HG03135 (cell line): Measurements from ENCODE around the gene ZNF776.
"Not testable (repeated sequence)": the region's sequence is repeated elsewhere in the genome, so short reads cannot be mapped to it uniquely, and the experiment has no call there.

Source experiments
- ATAC-seq: cut with Tn5 transposase; IDR thresholded peaks from one replicate; pipeline ENCODE4 v1.9.1; 2021; ENCODE audit warnings: mild to moderate bottlenecking, moderate library complexity; ENCODE audit not compliant: unreplicated experiment

Gene ZNF776

DNA sequence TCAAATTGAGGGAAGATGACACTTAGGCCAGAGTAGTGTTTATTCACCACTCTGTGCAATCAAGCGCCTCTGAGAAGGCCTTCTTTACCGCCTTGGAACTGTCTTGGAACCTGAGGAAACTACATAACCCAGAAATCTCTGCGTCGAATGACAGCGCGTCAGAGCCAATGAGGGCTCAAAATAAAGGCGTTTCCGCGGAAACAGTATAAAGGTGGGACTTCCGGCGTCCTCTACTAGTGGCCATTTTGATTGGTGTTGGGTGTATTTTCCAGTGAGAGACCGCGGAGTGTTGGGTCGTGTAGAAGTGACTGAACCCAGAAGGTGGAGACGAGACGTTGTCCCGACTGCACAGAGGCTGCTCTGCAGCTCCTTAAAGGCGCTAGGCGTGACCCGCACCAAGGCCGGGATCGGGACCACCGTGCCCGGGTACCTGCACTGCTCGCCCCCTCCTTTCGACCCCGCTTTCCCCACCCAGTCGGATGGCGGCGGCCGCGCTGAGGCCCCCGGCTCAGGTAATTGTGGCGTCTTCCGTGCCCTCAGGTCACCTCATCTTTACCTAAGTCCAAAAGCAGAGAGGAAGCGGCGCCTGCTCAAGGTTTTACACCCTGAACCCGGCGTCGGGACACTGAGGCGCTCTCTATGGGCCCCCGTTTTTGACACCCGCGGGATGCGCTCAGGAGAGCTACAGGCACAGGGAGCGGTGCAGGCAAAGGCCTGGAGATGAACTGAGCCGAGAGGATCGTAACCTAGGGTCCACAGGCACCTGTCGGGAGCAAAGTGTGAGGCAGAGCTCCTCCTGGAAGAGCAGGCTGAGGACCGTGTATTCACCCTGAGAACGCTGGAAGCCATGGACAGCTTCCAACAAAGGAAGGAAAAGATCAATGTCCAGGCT lies at the start of gene ZNF776:
Gene ZNF776, plus strand, starts transcription at position 236 of the 892 bp plus-strand sequence. Its CDS starts 244 bp downstream, at position 480.
- peak; percentile 93 for ATAC-seq

- no peak for ATAC-seq
Measured at GRCh38 chr19:57701625-57702024, 45.0 kb upstream of the ZNF776 start.

- no peak for ATAC-seq
Measured at GRCh38 chr19:57706346-57706745, 40.3 kb upstream of the ZNF776 start.

- no peak for ATAC-seq
Measured at GRCh38 chr19:57708641-57709361, 37.8 kb upstream of the ZNF776 start, which contains the start of gene ZNF154. ZNF154 (minus strand) TSS chr19:57709204; CDS start chr19:57708971, 233 bp downstream.

DNA sequence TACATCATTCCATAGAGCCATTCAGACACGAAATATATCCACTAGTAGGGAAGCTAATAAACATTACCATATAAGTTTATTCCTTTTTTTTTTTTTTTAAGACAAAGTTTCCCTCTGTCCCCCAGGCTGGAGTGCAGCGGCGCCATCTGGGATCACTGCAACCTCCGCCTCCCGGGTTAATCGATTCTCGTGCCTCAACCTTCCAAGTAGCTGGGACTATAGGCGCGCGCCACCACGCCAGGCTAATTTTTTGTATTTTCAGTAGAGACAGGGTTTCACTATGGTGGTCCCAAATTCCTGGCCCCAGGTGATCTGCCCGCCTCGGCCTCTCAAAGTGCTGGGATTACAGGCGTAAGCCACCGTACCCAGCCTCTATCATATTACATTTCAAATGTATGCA lies 37.0 kb upstream of the ZNF776 start:
- ATAC-seq = no peak

DNA sequence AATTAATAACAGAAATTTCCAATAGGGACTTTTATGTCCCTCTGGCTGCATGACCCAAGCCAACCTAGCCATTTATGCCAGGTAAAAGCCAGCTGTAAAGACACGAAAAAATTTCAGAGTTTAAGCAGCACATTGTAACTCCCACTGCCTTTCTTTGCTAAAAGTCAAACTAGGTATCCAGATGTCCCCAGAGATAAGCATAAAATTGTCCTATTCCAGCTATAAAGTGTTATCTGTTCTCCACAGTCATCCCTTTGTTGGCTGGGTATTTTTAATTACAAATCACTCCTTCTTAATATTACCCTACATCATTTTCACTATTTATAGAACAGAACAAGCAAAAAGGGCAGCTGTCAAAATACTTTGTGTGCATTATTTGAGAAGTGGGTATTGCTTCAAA lies 34.4 kb upstream of the ZNF776 start:
- no peak for ATAC-seq

- ATAC-seq = no peak
Measured at GRCh38 chr19:57719424-57719823, 27.2 kb upstream of the ZNF776 start.

DNA sequence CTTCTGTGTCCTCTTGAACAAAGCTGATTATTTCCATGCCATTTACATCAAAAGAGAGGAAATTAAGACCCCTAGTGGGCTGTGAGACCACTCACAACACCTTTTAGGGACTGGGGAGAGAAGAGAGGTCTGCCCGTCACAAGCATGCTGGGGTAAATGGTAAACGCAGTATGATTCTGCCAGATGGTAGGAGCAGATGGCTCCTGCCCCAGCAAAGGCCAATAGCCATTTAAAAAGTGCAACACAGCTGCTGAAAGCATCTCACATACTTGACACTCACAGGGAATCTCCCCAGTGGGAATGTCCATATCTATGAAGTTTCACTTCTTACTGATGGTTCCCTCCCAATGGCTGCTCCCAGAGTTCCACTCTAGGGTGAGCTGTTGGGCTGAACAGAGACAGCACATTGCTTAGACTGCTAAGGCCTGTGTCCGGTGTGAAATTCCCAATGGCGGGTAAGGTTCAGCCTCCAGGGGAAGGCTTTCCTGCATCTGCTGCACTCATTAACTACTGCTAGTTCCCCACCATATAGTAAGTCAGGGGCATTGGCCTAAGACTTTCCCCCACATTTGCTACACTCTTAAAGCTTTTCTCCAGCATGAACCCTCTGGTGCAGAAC lies 26.6 kb upstream of the ZNF776 start:
- no peak for ATAC-seq

DNA sequence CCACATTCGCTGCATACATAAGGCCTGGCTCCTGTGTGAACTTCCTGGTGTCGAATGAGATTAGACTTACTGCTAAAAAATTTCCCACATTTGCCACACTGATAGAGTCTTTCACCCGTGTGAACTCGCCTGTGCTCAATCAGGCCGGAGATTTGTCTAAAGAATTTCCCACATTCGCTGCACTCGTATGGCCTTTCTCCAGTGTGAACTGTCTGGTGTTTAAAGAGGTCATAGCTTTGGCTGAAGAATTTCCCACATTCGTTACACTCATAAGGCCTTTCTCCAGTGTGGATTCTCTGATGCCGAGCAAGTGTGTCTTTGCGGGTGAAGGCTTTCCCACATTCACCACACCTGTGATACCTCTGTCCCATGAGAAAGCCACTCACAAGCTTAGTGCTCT lies 25.7 kb upstream of the ZNF776 start:
- ATAC-seq = no peak

GRCh38 chr19:57738320-57738719 lies 8.3 kb upstream of the ZNF776 start:
- not testable (repeated sequence) for ATAC-seq

DNA sequence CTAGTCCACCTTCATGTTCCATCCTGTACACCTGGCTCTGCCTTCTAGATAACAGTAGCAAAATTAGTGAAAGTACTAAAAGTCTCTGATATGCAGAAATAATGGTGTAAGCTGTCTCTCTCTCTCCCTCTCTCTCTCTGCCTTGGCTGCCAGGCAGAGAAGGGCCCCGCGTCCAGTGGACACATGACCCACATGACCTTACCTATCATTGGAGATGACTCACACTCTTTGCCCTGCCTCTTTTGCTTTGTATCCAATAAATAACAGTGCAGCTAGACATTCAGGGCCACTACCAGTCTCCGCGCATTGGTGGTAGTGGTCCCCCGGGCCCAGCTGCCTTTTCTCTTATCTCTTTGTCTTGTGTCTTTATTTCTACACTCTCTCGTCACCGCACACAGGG lies 7.8 kb upstream of the ZNF776 start:
- not testable (repeated sequence) for ATAC-seq

GRCh38 chr19:57747472-57747807 lies 825 bp downstream of the ZNF776 start:
- no peak for ATAC-seq

DNA sequence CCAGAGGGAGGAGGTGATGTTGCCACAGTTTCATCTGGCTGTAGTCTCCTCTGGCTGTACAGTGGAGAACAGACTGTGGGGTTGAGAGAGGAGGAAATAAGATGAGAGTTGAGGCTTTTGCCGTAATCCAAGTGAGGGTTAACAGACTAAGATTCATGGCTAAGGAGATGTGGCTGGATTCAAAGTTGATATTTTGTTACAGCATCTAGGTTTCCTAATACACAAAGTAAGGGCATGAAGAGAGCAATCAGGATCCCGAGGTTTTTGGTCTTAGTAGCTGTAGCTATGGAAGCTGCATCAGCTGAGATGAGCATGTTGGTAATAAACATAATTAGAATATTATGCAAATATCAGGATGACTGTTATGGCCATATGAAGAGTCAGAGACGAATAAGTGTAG lies 1.4 kb downstream of the ZNF776 start:
- no peak for ATAC-seq

- no peak for ATAC-seq
Measured at GRCh38 chr19:57754091-57754673, 7.6 kb downstream of the ZNF776 start.

GRCh38 chr19:57755031-57755430 lies 8.4 kb downstream of the ZNF776 start:
- ATAC-seq = no peak

DNA sequence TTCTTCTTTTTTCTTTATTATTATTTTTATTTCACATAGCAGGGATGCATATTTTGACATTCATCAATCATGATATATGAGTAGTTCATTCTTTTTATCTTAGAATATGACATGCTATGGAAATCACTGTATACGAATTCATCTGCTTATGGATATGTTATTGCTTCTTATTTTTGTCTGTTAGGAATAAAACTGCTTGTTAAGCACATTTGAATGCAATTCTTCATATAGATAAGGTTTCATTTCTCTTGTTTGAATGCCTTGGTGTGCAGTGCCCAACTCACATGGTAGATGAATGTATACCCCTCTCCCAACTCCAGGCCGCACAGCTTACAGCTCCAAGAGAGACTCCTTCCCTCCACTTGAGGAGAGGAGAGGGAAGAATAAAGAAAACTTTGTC lies 11.3 kb downstream of the ZNF776 start:
- ATAC-seq = no peak

DNA sequence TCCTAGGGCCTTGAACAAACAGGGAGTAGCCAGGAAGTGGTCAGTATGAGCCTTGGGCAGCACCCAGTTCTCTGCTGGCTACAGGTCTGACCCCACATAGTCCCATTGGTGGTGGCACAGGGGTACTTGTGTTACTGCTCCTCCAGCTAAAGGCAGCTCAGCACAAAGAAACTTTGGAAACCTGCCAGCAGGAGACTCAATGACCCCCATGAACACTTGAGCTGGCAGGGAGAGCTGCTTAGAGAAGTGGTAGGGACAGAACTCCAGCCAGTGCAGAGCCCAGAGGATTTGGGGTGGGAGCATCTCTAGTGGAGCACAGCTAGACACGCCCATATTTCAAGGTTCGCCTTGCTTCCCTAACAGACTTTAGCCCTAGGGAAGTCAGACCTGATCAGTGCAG lies 12.5 kb downstream of the ZNF776 start:
- ATAC-seq = no peak

DNA sequence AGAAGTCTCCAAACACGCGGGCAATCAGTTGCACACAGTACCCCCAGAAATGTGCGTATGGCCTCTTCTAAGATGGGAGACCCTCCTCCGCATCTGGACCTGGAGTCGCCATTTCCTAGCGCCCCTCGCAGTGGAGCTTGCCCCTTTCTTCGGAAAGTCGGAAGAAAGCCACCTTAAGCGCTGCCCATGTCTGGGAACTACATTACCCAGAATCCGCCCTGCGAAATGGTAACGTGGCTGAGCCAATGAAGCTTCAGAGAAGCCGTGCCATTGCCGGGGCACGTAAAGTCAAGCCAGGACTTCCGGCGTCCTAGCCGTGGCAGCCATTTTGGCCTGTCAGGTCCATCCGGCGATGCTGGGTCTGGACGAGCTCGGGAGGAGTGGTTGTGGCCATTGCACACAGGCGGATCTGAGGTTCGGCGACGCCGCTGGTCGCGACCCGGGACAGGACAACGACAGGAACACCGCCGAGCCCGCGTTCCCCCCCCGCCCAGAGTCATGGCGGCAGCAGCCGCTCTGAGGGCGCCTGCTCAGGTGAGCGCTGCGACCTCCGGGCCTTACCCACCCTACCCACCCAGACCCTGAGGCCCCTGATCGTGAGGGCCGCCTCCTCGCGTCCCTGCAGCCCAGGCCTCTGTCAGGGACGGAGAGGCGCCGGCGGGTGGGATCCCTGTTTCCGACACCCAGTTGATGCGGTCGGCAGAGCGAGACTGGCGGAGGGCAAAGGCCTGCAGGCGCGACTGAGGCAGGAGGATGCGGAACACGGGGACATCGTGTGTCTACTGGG lies 22.9 kb downstream of the ZNF776 start, which contains the start of gene ZNF586:
Gene ZNF586, plus strand, starts transcription at position 332 of the 787 bp plus-strand sequence. Its CDS starts 167 bp downstream, at position 499.
- peak; percentile 97 for ATAC-seq

GRCh38 chr19:57771417-57771816 lies 24.8 kb downstream of the ZNF776 start:
- no peak for ATAC-seq

DNA sequence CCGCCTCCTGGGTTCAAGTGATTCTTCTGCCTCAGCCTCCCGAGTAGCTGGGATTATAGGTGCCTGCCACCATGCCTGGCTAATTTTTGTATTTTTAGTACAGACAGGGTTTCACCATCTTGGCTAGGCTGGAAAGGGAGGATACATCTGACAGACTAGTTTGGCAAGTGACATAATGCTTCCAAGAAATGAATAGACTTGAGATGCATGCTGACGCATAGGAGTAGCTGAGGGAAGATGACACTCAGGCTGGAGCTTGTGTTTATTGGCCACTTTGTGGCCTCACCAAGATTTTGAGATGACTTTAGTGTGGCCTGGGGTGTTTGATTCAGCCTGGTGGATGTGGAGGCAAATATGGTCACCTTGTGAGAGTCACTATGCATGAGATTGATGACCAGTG lies 26.9 kb downstream of the ZNF776 start:
- ATAC-seq = no peak
